ENCODE data around the gene PLTP.

Gene PLTP

DNA sequence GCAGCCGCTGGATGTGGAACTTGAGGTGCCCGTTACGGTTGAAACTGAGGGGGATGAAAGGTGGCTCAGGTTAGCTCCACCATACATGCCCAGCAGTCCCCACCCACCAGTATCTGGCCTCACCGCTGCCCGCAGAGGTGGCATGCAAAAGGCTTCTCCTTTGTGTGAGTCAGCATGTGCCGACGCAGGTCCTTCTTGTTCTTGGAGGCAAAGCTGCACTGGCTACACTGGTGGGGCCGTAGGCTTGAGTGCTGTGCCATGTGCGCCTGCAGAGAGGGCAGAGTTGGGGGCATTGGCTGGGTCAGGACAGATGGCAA is 38.3 kb upstream of the PLTP start:
- no peak for TF ChIP-seq TCF12 (IDR thresholded peaks at IDR 0.05; ENCODE audit: low read depth)
- no peak for TF ChIP-seq NFIC (IDR thresholded peaks at IDR 0.05)
- TF ChIP-seq YY1 (IDR thresholded peaks at IDR 0.05; ENCODE audit: low read depth): no peak
- no peak for TF ChIP-seq CEBPB (IDR thresholded peaks at IDR 0.05)
- TF ChIP-seq TAF1 (IDR thresholded peaks at IDR 0.05; ENCODE audit: low read depth): no peak
- TF ChIP-seq CREB1 (IDR thresholded peaks at IDR 0.05; ENCODE audit: low read depth): no peak
- no peak for TF ChIP-seq ZBTB7A (IDR thresholded peaks at IDR 0.05; ENCODE audit: low read depth)
- TF ChIP-seq, protein P1, sequence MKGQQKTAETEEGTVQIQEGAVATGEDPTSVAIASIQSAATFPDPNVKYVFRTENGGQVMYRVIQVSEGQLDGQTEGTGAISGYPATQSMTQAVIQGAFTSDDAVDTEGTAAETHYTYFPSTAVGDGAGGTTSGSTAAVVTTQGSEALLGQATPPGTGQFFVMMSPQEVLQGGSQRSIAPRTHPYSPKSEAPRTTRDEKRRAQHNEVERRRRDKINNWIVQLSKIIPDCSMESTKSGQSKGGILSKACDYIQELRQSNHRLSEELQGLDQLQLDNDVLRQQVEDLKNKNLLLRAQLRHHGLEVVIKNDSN (IDR thresholded peaks at IDR 0.05): no peak
- TF ChIP-seq EP300 (IDR thresholded peaks at IDR 0.05; ENCODE audit: borderline replicate concordance): no peak
- TF ChIP-seq TEAD4 (IDR thresholded peaks at IDR 0.05): no peak
- no peak for TF ChIP-seq RAD21 (IDR thresholded peaks at IDR 0.05; ENCODE audit: low read depth)
- TF ChIP-seq, protein P2, sequence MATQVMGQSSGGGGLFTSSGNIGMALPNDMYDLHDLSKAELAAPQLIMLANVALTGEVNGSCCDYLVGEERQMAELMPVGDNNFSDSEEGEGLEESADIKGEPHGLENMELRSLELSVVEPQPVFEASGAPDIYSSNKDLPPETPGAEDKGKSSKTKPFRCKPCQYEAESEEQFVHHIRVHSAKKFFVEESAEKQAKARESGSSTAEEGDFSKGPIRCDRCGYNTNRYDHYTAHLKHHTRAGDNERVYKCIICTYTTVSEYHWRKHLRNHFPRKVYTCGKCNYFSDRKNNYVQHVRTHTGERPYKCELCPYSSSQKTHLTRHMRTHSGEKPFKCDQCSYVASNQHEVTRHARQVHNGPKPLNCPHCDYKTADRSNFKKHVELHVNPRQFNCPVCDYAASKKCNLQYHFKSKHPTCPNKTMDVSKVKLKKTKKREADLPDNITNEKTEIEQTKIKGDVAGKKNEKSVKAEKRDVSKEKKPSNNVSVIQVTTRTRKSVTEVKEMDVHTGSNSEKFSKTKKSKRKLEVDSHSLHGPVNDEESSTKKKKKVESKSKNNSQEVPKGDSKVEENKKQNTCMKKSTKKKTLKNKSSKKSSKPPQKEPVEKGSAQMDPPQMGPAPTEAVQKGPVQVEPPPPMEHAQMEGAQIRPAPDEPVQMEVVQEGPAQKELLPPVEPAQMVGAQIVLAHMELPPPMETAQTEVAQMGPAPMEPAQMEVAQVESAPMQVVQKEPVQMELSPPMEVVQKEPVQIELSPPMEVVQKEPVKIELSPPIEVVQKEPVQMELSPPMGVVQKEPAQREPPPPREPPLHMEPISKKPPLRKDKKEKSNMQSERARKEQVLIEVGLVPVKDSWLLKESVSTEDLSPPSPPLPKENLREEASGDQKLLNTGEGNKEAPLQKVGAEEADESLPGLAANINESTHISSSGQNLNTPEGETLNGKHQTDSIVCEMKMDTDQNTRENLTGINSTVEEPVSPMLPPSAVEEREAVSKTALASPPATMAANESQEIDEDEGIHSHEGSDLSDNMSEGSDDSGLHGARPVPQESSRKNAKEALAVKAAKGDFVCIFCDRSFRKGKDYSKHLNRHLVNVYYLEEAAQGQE (IDR thresholded peaks at IDR 0.05; ENCODE audit: low read depth): no peak

DNA sequence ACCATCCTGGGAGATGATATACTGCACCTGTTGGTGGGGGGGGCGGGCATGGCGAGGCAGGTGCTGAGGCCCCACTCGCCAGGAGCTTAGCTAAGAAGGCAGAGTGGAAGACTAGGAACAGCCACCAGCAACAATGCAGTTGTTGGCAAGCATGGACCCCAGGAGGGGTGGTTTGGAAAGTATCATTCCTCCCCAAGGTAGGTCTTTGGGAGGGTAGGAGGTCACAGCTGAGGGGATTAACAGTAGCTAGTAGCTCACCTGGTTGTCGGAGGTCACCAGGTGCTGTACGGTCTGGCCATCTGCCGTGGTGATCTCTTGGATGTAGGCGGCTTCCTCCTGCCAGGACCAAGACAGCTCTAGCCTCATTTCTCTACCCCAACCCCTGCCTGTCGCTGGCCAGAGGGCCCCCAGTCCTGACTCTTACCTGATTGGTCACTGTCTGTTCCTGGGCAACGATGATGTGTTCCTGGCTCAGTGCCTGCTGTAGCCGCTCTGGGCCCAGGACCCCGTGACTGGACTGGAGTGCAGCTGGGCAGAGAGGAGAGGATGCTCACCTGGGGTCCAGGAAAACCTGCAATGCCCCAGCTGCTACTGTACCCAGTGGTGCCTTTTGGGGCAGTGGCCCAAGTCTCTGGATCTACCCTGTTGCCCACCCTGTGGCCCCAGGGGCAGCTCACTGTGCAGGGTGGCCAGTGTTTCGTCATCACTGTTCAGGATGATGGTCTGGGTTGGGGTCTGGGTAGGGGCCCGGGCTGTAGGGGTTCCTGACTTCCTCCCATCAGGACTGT is 37.8 kb upstream of the PLTP start:
- TF ChIP-seq CREB1 (IDR thresholded peaks at IDR 0.05; ENCODE audit: low read depth): no peak
- no peak for TF ChIP-seq FOXM1 (IDR thresholded peaks at IDR 0.05; ENCODE audit: borderline replicate concordance, low read depth)
- no peak for TF ChIP-seq ZBTB7A (IDR thresholded peaks at IDR 0.05; ENCODE audit: low read depth)
- no peak for TF ChIP-seq TAF1 (IDR thresholded peaks at IDR 0.05; ENCODE audit: low read depth)
- TF ChIP-seq, protein P2 (IDR thresholded peaks at IDR 0.05; ENCODE audit: low read depth): no peak
- no peak for TF ChIP-seq TCF12 (IDR thresholded peaks at IDR 0.05; ENCODE audit: low read depth)
- TF ChIP-seq CEBPB (IDR thresholded peaks at IDR 0.05): no peak
- TF ChIP-seq, protein P3, sequence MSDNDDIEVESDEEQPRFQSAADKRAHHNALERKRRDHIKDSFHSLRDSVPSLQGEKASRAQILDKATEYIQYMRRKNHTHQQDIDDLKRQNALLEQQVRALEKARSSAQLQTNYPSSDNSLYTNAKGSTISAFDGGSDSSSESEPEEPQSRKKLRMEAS (IDR thresholded peaks at IDR 0.05): no peak

DNA sequence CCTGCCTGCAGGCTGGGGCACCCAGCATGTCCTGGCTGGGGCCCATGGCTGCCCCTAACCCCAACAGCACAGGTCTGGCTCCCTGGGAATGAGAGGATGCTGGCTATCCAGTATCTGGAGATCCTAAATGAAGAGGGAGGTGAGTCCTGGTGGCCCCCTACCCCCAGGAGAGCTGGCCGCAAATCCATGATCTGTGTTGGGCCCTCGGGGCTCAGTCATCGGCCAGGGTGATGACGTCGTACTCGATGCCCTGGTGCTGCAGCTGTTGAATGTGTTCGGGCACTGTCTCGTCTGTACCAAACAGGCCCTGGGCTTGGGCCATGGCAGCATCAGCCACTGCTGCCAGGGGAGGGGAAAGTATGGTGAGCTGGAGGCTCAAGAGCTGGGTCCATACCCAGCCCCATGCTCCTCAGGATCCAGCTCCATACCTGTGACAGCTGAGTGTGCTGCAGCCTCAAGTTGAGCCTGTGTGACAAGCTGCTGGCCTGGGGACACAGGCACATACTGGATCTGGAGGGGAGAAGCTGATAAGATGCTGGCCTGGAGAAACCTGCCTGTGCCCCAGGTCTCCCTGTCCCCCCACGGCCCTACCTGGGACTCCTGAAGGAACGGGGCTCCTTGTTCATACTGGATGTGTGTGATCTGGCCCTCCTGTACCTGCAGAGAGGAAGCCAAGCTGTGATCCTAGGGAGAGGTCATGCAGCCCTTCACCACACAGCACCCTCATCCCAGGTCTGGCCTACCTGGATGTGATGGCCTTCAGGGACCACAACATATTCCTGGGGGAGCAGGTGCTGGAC is 37.0 kb upstream of the PLTP start:
- no peak for TF ChIP-seq TCF12 (IDR thresholded peaks at IDR 0.05; ENCODE audit: low read depth)
- TF ChIP-seq YY1 (IDR thresholded peaks at IDR 0.05; ENCODE audit: low read depth): no peak
- no peak for TF ChIP-seq EP300 (IDR thresholded peaks at IDR 0.05; ENCODE audit: borderline replicate concordance)
- no peak for TF ChIP-seq TAF1 (IDR thresholded peaks at IDR 0.05; ENCODE audit: low read depth)
- no peak for TF ChIP-seq EGR1 (IDR thresholded peaks at IDR 0.05)
- no peak for TF ChIP-seq CREB1 (IDR thresholded peaks at IDR 0.05; ENCODE audit: low read depth)
- TF ChIP-seq ZBTB7A (IDR thresholded peaks at IDR 0.05; ENCODE audit: low read depth): no peak
- TF ChIP-seq, protein P1 (IDR thresholded peaks at IDR 0.05): no peak
- TF ChIP-seq NFIC (IDR thresholded peaks at IDR 0.05): no peak
- TF ChIP-seq, protein P2 (IDR thresholded peaks at IDR 0.05; ENCODE audit: low read depth): no peak
- TF ChIP-seq FOXM1 (IDR thresholded peaks at IDR 0.05; ENCODE audit: borderline replicate concordance, low read depth): no peak
- TF ChIP-seq RAD21 (IDR thresholded peaks at IDR 0.05; ENCODE audit: low read depth): no peak
- TF ChIP-seq, protein P3 (IDR thresholded peaks at IDR 0.05): no peak
- TF ChIP-seq CEBPB (IDR thresholded peaks at IDR 0.05): no peak
- TF ChIP-seq TEAD4 (IDR thresholded peaks at IDR 0.05): no peak
